HEK293 (cell line): ENCODE data around the gene HOXD10.
A peak's percentile ranks its signal among the peaks of the same experiment; 100 is the strongest.

Experiments
- ATF2 ChIP-seq: fragments of 450-650 bp; formaldehyde crosslinking; IDR thresholded peaks from 2 replicates; pipeline ENCODE4 v1.5.1; 2016; ENCODE audit warnings: missing biosample characterization, missing genetic modification characterization, low read depth
- ELK4 ChIP-seq: IDR thresholded peaks from 2 replicates; pipeline ENCODE4 v1.6.1; 2011; ENCODE audit warnings: mild to moderate bottlenecking, low read depth, low read length, borderline replicate concordance
- HOXD13 ChIP-seq: sonication (generic); formaldehyde crosslinking; IDR thresholded peaks from 2 replicates; pipeline ENCODE4 v1.8.0; 2022; ENCODE audit warnings: missing genetic modification reagents, borderline replicate concordance
- IKZF3 ChIP-seq: fragments of 450-650 bp; IDR thresholded peaks from 2 replicates; pipeline ENCODE4 v1.5.0; 2018; ENCODE audit warnings: missing biosample characterization, mild to moderate bottlenecking, missing genetic modification characterization, moderate library complexity
- PATZ1 ChIP-seq: fragments of 450-650 bp; formaldehyde crosslinking; IDR thresholded peaks from 2 replicates; pipeline ENCODE4 v1.5.1; 2016; ENCODE audit warnings: missing biosample characterization, missing genetic modification characterization
- PRDM2 ChIP-seq: fragments of 450-650 bp; formaldehyde crosslinking; IDR thresholded peaks from 2 replicates; pipeline ENCODE4 v1.5.1; 2016; ENCODE audit warnings: missing biosample characterization, missing genetic modification characterization, borderline replicate concordance
- SALL2 ChIP-seq: fragments of 450-650 bp; formaldehyde crosslinking; IDR thresholded peaks from 2 replicates; pipeline ENCODE4 v1.5.0; 2017; ENCODE audit warnings: missing biosample characterization, mild to moderate bottlenecking, missing genetic modification characterization, borderline replicate concordance
- SCRT2 ChIP-seq: fragments of 450-650 bp; formaldehyde crosslinking; IDR thresholded peaks from 2 replicates; pipeline ENCODE4 v1.5.1; 2016; ENCODE audit warnings: missing biosample characterization, missing genetic modification characterization
- SETDB1 ChIP-seq: IDR thresholded peaks from one replicate; pipeline ENCODE4 v1.6.1; 2017; ENCODE audit warnings: mild to moderate bottlenecking, low read length, moderate library complexity, mixed read lengths; ENCODE audit not compliant: insufficient read length
- ZBTB1 ChIP-seq: fragments of 450-650 bp; formaldehyde crosslinking; IDR thresholded peaks from 2 replicates; pipeline ENCODE4 v1.5.1; 2016; ENCODE audit warnings: missing biosample characterization, missing genetic modification characterization
- ZBTB21 ChIP-seq: fragments of 450-650 bp; formaldehyde crosslinking; IDR thresholded peaks from 2 replicates; pipeline ENCODE4 v1.5.1; 2017; ENCODE audit warnings: missing biosample characterization, missing genetic modification characterization
- ZBTB48 ChIP-seq: fragments of 450-650 bp; formaldehyde crosslinking; IDR thresholded peaks from 2 replicates; pipeline ENCODE4 v1.5.1; 2016; ENCODE audit warnings: missing biosample characterization, missing genetic modification characterization
- ZBTB7A ChIP-seq: fragments of 450-650 bp; formaldehyde crosslinking; IDR thresholded peaks from 2 replicates; pipeline ENCODE4 v1.5.1; 2016; ENCODE audit warnings: low read depth, missing biosample characterization, missing genetic modification characterization
- ZBTB8A ChIP-seq: fragments of 450-650 bp; formaldehyde crosslinking; IDR thresholded peaks from 2 replicates; pipeline ENCODE4 v1.5.1; 2016; ENCODE audit warnings: missing biosample characterization, missing genetic modification characterization
- ZFHX2 ChIP-seq: fragments of 450-650 bp; formaldehyde crosslinking; conservative IDR thresholded peaks from 2 replicates; pipeline ENCODE4 v1.5.1; 2016; ENCODE audit warnings: missing biosample characterization, missing genetic modification characterization
- ZNF114 ChIP-seq: fragments of 450-650 bp; formaldehyde crosslinking; IDR thresholded peaks from 2 replicates; pipeline ENCODE4 v1.5.0; 2017; ENCODE audit warnings: missing biosample characterization, missing genetic modification characterization
- ZNF146 ChIP-seq: fragments of 450-650 bp; formaldehyde crosslinking; IDR thresholded peaks from 2 replicates; pipeline ENCODE4 v1.5.1; 2016; ENCODE audit warnings: missing biosample characterization, missing genetic modification characterization
- ZNF157 ChIP-seq: fragments of 450-650 bp; formaldehyde crosslinking; IDR thresholded peaks from 2 replicates; pipeline ENCODE4 v1.5.1; 2016; ENCODE audit warnings: missing biosample characterization, missing genetic modification characterization
- ZNF202 ChIP-seq: fragments of 450-650 bp; formaldehyde crosslinking; IDR thresholded peaks from 2 replicates; pipeline ENCODE4 v1.5.1; 2016; ENCODE audit warnings: missing biosample characterization, missing genetic modification characterization, borderline replicate concordance
- ZNF223 ChIP-seq: fragments of 450-650 bp; formaldehyde crosslinking; IDR thresholded peaks from 2 replicates; pipeline ENCODE4 v1.5.1; 2016; ENCODE audit warnings: missing biosample characterization, missing genetic modification characterization
- ZNF24 ChIP-seq: fragments of 450-650 bp; formaldehyde crosslinking; IDR thresholded peaks from 2 replicates; pipeline ENCODE4 v1.5.1; 2016; ENCODE audit warnings: missing biosample characterization, missing genetic modification characterization
- ZNF311 ChIP-seq: fragments of 450-650 bp; formaldehyde crosslinking; IDR thresholded peaks from 2 replicates; pipeline ENCODE4 v1.5.1; 2017; ENCODE audit warnings: missing biosample characterization, missing genetic modification characterization, borderline replicate concordance
- ZNF416 ChIP-seq: fragments of 450-650 bp; formaldehyde crosslinking; IDR thresholded peaks from 2 replicates; pipeline ENCODE4 v1.5.1; 2016; ENCODE audit warnings: missing biosample characterization, missing genetic modification characterization
- ZNF423 ChIP-seq: fragments of 450-650 bp; formaldehyde crosslinking; IDR thresholded peaks from 2 replicates; pipeline ENCODE4 v1.5.1; 2016; ENCODE audit warnings: missing biosample characterization, missing genetic modification characterization
- ZNF433 ChIP-seq: fragments of 450-650 bp; formaldehyde crosslinking; IDR thresholded peaks from 2 replicates; pipeline ENCODE4 v1.5.1; 2016; ENCODE audit warnings: missing biosample characterization, missing genetic modification characterization, low read depth
- ZNF629 ChIP-seq: fragments of 450-650 bp; formaldehyde crosslinking; IDR thresholded peaks from 2 replicates; pipeline ENCODE4 v1.5.1; 2017; ENCODE audit warnings: missing biosample characterization, missing genetic modification characterization
- ZNF670 ChIP-seq: fragments of 450-650 bp; formaldehyde crosslinking; IDR thresholded peaks from 2 replicates; pipeline ENCODE4 v1.5.1; 2016; ENCODE audit warnings: missing biosample characterization, missing genetic modification characterization, low read depth
- ZNF692 ChIP-seq: fragments of 450-650 bp; formaldehyde crosslinking; IDR thresholded peaks from 2 replicates; pipeline ENCODE4 v1.5.1; 2016; ENCODE audit warnings: missing biosample characterization, missing genetic modification characterization
- ZNF777 ChIP-seq: fragments of 450-650 bp; formaldehyde crosslinking; IDR thresholded peaks from 2 replicates; pipeline ENCODE4 v1.5.1; 2017; ENCODE audit warnings: missing biosample characterization, missing genetic modification characterization, borderline replicate concordance
- ZNF830 ChIP-seq: fragments of 450-650 bp; IDR thresholded peaks from 2 replicates; pipeline ENCODE4 v1.5.0; 2018; ENCODE audit warnings: missing biosample characterization, missing genetic modification characterization, low read depth, mild to moderate bottlenecking, moderate library complexity
- ZNF843 ChIP-seq: fragments of 450-650 bp; formaldehyde crosslinking; IDR thresholded peaks from 2 replicates; pipeline ENCODE4 v1.5.1; 2016; ENCODE audit warnings: missing biosample characterization, missing genetic modification characterization

HOXD10 gene

GRCh38 chr2:176135035-176135440 is 18.5 kb downstream of the HOXD10 start (continued):
- TF ChIP-seq ZBTB7A = no peak
- TF ChIP-seq ZNF830 (tag by site-specific recombination) = no peak
- no peak for TF ChIP-seq ZNF433
- no peak for TF ChIP-seq ZNF416 (tag by site-specific recombination)
- TF ChIP-seq SCRT2 (tag by site-specific recombination) = no peak
- TF ChIP-seq PATZ1 (tag by site-specific recombination) = 0 out of 2 replicates have a peak, but pooled peaks have one; percentile 10
- TF ChIP-seq SETDB1 = no peak
- TF ChIP-seq IKZF3 (tag by site-specific recombination) = peak; percentile 84
- peak; percentile 33; the same call in 1 of the 2 replicates for TF ChIP-seq ZBTB48 (tag by site-specific recombination)
- no peak for TF ChIP-seq ZNF24 (tag by site-specific recombination)
- no peak for TF ChIP-seq PRDM2
- TF ChIP-seq ZBTB8A (tag by site-specific recombination) = no peak
- no peak for TF ChIP-seq ZNF777 (tag by site-specific recombination)
- no peak for TF ChIP-seq ATF2
- TF ChIP-seq ZFHX2 = no peak
- TF ChIP-seq SALL2 = no peak
- TF ChIP-seq ZBTB21 = no peak
- no peak for TF ChIP-seq ZNF423 (tag by site-specific recombination)
- no peak for TF ChIP-seq HOXD13
- TF ChIP-seq ZNF202 (tag by site-specific recombination) = no peak
- TF ChIP-seq ZNF311 (tag by site-specific recombination) = no peak
- TF ChIP-seq ELK4 = no peak
- no peak for TF ChIP-seq ZNF843
- TF ChIP-seq ZNF114 (tag by site-specific recombination) = no peak
- TF ChIP-seq ZNF692 (tag by site-specific recombination) = no peak
- no peak for TF ChIP-seq ZNF146 (tag by site-specific recombination)
- no peak for TF ChIP-seq ZNF670 (tag by site-specific recombination)
- TF ChIP-seq ZNF223 (tag by site-specific recombination) = no peak
- TF ChIP-seq ZBTB1 (tag by site-specific recombination) = no peak
- no peak for TF ChIP-seq ZNF629 (tag by site-specific recombination)
- TF ChIP-seq ZNF157 (tag by site-specific recombination) = no peak
